Inflammatory macrophage (primary cell): ENCODE measurements around the gene CC2D1A.
A peak's percentile ranks its signal among the peaks of the same experiment; 100 is the strongest.

Experiments used
- DNase-seq, 2 donors: peaks; one replicate each; pipeline ENCODE4 v3.0.0-alpha.2; 2020 to 2022

Gene CC2D1A

DNA sequence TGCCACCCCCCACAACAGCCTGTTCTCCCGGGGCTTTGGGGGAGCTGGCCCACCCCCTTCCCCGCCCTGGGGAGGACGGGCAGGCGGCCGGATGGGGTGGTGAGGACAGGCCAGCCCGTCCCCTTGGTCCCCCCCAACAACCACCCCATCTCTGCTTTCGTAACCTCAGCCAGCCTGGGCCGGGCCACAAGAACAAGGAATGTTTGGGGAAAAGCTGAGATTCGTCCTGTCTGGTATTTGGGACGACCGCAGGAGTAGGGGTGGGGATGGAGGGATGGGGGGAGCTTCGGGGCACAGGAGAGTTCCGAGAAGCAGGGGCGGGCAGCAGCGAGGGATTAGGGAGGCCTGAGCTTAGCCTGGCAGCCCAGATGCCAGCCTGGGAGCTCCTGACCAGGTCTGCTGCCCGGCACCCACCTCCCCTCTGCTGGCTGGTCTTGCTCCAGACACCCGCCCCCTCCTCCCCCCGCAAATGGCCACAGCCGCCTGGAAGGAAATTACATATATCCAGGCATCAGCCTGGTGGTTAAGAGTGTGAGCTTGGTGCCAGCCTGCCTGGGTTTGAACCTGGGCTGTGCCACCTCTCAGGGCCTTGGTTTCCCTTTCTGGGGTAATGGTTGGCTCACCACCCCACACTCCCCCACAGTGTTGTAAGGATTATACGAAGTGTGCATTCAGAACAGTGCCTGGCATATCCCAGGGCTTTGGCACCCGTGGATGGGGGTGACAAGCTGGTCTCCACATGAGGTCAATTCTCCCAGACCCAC is 32.5 kb downstream of the CC2D1A start, which contains the start of gene PODNL1:
Gene PODNL1, minus strand, starts transcription at position 117 of the 764 bp plus-strand sequence. CDS start 236 bp downstream, outside the sequence.
- DNase-seq = no peak

DNA sequence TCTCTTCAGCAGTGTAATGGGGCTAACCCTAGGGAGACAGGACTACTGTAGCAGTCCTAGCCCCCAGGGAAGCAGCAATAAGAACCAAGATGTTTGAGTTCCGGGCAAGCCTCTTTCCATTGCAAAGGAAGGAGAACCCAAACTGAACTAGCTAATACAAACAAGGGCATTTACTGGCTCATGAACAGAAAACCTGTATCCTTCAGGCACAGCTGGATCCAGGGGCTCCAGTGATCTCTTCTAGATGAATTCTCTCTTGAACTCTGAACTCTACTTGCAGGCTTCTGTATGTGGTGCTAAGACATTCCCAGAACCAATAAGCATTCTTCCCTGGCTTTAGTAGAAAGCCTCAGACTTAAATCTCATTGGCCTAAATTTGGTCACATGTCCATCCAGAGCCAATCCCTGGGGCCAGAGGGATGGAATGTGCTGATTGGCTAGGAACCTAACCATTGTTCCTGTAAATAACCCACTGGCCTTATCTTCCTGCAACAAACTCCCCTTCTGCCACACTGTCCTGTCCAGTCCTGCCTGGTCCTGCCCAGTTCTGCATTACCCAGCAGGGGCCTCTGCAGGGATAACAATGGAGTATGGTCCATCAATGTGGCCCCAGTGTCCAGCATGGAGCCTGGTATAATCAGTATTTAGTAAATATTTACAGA is 36.2 kb downstream of the CC2D1A start:
- no peak for DNase-seq

DNA sequence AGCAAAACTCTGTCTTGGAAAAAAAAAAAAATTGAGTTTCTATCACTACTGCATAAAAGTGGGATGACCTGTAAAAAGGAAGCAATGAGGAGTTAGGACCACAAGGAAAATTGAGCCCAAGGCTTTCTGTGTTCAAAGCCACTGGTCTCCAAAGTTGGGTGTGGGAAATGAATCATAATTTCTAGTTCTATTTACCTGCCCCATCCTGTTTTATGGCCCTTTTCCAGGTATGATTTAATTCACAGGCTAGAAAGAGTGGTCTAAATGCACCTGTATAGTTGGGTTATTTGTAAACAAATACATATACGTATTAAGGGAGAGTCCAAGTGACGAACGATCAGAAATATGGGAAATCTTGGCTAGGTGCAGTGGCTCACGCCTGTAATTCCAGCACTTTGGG is 40.4 kb downstream of the CC2D1A start:
- no peak for DNase-seq

DNA sequence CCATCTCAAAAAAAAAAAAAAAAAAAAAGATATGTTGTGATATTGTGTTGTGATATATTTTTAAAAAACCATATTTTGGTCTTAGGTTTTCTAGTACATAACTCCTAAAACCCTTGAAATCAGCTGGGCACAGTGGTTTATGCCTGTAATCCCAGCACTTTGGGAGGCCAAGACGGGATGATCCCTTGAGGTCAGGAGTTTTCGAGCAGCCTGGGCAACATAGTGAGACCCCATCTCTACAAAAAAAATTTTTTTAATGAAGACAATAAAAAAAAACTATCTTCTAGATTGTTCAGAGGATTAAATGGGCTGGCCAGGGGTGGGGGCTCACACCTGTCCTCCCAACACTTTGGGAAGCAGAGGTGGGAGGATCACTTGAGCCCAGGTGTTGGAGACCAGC is 45.0 kb downstream of the CC2D1A start:
- no peak for DNase-seq

DNA sequence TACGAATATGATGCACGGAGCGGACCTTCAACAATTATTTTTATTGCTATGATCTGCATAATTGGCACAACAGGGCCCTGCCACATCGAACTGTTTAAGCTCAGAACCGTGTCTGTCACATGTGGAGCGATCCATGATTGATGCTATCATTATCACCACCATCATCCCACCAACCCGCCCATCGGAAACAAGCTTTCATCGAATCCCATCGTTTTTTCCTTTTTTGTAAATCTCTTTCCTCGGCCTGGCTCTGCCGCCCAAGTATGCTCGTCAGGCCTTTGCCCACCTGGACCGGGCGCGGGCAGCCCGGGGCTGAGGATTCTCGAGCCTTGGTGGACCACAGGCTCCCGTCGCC is 45.8 kb downstream of the CC2D1A start:
- no peak for DNase-seq

DNA sequence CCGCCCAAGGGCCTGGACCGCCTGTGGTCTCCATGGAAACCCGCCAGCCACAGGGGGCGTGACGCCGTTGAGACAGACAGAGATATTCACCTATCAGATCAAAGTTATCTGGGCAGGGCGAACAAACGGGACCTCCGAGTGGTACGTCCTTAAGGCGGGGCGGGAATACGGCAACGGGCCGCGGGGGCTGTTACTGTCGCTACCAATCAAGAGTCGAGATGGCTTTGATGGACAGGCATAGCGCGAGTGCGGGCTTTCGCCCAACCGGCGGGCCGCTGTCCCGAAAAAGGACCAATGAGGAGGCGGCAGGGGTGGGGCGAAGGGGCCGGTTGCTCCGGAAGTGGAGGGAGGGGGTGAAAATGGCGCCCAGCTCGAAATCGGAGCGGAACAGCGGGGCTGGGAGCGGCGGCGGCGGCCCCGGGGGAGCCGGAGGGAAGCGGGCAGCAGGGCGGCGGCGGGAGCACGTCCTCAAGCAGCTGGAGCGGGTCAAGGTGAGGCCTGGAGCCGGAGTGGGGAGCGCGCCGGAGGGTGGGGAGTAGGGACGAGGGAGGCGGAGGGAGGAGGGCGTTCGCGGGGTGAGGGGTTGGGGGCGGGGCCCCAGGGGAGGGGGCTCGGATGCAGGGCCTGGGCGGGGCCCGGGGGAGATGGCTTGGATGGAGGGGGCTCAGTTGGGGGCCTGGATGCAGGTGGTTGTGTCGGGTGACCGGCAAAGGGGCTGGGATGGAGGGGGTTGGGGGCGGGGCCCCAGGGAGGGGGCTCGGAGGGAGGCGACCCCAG is 46.3 kb downstream of the CC2D1A start, which contains the start of gene DCAF15:
Gene DCAF15, plus strand, starts transcription at position 356 of the 777 bp plus-strand sequence. Its CDS starts 4 bp downstream, at position 360.
- peak; percentile 100 for DNase-seq

DNA sequence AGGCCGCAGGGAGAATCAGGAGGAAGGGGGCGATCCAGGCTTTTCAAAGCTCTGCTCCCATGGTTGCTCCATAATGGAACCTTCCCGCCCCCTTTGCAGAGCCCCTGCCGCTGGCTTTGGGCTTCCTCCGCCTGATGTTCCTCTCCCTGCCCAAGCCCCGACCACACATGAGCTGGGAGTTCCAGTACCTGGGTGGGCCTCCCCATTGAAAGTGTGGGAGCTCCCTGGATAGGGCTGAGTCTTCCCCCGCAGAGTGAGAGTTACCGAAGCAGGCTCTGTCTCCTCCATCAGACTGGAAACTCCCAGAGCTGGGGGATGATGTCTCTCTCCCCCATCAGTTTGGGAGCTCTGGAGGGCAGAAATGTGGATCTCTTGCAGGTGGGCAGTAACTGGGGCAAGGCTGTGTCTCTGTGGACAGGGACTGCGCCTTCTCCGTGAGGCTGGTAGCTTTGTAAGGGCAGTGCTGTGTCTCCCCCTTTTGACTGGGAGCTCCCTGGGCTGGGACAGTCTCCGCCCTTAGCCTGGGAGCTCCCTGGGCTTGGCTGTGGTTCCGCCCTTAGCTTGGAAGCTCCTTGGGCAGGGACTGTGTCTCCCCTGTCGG is 47.0 kb downstream of the CC2D1A start:
- DNase-seq = peak; percentile 34 to 45

DNA sequence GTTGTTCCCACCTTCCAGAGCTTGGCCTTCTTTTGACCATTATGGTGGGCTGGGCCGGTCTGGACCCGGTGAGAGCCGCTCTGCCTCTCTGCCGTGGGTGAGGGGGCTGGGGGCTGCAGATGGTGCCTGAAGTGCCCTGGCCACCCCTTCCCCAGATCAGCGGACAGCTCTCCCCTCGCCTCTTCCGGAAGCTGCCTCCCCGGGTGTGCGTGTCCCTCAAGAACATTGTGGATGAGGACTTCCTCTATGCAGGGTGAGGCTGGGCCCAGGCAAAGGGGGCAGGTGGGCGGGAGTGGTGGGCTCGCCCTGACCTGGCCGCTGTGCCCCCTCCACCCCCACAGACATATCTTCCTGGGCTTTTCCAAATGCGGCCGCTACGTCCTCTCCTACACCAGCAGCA is 48.2 kb downstream of the CC2D1A start:
- no peak for DNase-seq

DNA sequence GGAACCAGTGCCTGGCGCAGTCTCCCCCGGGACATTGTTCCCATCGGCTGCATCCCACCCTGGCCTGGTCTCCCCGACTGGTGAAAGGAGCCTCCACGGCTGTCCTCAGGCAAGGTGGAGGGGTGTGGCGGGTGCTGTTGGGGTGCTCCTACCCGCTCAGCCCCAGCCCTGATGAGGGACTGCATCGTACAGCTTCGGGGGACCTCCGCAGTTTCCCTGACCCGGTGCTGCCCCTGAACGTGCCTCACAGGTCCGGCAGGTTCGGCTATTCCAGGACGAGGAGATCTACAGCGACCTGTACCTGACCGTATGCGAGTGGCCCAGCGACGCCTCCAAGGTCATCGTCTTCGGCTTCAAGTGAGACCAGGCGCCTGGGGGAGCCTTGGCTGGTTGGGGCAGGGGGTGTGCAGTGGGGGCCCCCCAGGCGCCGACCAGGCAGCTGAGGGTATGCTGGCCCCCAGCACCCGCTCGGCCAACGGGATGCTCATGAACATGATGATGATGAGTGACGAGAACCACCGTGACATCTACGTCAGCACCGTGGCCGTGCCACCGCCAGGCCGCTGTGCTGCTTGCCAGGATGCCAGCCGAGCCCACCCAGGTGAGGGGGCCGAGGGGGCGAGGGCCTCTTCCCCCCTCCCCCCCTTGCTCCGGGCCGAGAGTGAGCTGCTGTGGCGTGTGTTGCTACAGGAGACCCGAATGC is 49.8 kb downstream of the CC2D1A start:
- no peak for DNase-seq

DNA sequence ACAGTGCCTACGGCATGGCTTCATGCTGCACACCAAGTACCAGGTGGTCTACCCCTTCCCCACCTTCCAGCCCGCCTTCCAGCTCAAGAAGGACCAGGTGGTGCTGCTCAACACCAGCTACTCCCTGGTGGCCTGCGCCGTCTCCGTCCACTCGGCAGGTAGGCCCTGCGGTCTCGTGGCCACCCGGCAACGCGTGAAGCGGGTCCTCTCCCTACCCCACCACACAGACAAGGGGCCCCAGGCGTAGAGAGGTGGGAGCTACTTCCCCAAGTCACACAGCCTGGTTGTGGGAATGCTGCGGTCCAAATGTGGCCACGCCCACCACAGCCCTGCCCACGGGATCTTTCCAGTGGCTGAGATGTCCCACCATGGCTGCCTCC is 50.4 kb downstream of the CC2D1A start:
- no peak for DNase-seq

DNA sequence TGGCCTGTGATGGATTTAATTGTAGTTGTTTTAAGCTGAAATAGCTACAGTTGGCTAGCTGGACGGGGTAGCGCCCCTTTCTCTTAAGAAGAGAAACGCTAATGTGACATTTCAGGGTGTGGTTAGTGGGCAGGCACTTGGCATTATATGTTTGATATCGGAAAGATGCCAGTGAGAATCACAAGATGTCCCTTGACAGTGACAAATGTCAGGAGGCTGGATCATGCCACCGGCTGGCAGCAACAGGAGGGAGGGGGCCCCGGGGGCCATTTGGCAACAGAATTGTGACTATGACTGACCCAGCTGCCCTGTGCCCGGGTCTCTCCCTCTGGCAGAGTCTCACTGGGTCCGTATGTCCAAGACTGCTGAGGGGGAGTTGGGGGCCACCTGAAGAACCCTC is 51.0 kb downstream of the CC2D1A start:
- DNase-seq = no peak

DNA sequence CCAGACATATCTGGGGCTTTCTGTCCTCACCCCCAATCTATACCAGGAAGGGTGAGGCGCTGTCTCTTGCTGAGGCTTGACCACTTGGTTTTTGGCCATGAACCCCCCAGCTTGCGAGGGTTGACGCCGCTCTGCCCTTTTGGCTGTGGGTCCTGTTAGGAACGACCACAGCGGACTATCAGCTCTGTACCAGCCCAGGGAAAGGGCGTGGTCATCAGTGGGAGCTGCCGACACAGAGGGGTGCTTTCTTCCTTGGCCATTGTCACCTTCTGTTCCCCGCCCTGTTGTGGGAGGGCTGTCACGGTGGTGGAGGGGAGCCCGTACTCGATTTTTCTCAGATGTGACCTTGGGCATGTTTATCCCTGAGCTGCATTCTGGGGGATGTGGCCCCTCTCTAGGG is 52.0 kb downstream of the CC2D1A start:
- DNase-seq = no peak

DNA sequence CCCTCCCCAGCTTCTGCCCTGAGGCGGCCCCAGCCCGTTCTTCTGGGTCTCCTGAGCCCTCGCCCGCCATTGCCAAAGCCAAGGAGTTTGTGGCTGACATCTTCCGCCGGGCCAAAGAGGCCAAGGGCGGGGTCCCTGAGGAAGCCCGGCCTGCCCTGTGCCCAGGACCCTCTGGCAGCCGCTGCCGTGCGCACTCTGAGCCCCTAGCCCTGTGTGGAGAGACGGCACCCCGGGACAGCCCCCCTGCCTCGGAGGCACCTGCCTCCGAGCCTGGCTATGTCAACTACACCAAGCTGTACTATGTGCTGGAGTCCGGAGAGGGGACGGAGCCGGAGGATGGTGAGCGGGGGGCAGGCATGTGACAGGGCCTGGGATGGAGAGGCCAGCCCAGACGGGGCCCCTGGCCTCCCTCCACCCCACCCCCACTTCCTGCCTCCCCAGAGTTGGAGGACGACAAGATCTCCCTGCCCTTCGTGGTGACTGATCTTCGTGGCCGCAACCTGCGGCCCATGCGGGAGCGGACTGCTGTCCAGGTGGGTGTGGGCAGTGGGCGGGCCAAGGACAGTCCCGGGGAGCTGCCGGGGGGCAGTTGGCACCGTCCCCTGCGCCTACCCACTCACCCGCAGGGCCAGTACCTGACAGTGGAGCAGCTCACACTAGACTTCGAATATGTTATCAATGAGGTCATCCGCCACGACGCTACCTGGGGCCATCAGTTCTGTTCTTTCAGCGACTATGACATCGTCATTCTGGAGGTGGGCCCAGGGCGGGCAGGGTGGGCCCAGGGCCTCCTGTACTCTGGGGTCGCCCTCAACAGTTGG is 53.4 kb downstream of the CC2D1A start:
- no peak for DNase-seq

DNA sequence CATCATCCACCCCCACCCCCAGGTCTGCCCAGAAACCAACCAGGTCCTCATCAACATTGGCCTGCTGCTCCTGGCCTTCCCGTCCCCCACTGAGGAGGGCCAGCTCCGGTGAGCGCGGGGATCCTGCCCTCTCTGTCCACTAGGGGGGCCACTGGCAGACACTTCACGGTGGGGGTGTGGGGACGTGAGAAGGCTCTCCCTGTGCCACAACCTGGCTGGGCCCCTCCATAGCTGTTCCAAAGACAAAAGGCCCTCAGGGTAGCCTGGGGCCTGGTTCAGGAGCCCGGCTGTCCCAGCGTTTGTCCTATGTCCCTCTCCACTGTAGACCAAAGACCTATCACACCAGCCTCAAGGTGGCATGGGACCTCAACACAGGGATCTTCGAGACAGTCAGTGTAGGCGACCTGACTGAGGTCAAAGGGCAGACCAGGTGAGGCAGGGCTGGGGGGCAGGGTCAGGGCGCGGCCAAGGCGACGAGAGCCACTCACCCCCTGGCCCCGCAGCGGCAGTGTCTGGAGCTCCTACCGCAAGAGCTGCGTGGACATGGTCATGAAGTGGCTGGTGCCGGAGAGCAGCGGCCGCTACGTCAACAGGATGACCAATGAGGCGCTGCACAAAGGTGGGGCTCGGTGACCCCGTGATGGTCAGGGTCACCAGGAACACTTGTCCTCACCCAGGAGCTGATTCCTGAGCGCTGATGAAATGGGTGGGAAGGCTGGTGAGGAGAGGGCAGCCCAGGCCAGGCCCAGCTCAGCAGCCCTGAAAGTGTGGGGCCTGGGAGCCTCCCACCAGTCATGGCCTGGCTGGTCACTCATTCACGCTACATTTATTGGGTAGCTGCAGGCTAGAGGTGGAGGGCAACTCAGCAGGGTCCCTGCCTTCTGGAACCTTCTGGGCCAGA is 54.2 kb downstream of the CC2D1A start:
- DNase-seq = no peak

DNA sequence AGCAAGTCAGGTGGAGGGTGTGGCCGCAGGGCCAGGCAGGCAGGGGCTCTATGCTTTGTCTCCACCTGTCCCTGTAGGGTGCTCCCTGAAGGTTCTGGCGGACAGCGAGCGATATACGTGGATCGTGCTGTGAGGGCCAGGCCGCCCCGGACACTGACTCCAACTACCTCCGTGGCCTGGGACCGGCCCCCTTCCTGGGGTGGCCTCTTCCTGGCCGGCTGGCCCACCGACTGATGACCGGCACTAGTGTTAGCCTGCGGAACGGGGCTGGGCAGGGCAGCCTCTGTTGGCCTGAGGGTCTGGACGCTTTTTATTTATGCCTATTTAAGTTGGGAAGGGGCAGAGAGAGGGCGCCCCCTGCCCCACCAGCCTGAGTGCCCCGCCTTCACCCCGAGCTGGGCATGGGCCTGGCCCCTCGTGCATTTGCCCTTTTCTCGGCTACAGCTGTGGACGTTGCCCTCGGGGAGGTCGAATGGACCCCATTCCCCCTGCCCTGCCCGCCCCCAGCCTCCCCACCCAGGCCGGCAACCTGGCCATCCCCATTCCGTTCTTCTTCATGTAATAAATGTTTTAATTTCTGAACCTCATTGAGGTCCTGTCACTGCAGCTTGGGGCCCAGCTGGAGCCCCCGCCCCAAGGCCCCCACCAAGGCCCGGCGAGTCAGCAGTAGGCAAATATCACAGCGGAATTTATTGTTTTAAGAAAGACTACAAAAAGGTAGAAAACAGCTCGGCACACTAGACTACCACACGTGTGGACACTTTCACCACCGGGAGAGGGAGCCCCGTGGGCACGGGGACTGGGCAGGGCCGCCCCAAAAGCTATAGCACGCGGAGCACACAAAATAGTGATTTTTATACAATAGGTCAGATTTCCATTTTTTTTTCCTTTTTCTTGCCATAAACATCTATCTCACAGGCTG is 55.1 kb downstream of the CC2D1A start:
- no peak for DNase-seq

DNA sequence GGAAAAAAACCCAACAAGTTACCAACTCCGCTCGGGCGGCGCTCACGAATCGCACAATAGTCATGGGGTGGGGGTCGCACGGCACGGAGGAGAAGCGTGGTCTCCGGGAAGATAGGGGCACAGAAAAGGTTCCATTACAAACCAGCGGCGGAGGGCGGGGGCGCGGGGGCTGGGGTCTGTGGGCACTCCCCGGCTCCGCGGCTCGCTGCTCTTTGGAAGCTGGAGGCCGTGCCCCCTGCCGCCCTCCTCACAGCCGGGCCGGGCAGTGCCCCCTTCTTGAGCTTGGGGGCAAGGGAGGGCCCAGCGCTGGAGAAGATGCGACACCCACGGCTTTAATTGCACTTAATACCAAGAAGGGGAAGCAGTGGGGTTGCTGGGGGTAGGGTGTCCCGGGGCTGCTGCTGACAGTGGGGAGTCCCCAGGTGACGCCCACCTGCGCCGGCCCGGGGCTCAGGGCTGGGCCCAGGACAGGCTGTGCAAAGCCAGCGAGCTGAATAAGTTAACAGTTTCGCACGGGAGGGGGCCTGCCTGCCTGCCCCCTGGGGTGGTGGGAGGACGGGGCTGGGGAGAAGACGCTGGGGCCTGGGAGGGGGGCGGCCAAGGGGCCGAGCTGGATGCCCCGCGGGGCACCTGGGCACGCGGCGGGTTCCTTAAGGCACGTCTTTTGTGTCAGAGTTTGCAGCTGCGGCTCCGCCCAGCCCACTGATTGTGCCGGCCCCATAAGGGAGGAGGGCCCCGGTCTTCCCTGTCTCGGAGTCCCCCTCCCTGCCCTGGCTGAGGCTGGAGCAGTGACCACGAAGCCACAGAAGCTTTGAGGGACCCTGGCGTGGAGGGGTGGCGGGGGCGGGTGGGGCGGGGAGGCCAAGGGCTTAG is 56.1 kb downstream of the CC2D1A start:
- DNase-seq = no peak

DNA sequence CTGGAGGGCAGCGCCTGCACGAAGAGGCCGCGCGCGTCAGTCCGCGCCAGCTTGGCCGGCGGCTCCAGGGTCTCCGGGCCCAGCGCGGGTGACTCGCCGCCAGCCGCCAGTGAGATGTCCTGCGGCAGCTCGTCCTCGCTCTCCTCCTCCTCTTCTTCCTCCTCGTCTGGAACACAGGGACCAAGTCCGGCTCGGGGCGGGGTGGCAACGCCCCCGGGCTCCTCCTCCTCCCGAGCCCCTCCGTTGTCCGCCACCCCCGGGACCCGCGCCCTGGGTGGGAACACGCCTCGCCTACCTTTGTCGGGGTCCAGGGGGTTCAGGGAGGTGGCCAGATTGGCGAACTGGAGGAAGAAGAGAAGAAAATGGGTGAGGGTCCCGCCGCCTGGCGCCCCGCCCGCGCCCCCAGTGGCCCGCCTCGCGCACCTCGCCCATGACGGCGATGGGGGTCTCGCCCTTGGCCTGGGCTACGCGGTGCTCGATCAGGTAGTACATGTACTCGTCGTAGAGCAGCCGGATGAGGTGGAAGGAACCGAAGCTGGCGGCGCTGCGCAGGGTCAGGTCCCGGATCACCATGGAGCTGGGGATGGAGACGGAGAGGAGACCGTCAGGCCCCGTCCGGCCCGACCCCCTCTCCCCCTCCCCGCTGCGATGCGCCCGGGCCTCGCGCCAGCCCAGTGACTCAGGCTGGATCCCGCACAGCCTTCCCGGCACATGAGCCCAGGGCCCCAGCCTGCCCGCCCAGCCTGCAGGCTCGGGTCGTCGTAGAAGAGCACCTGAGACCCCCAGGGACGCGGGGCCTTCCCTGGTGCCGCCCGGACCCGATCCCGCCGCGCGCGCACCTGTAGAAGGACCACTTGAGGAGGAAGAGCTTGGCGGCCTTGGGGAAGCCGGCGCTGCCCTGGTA is 57.0 kb downstream of the CC2D1A start:
- DNase-seq = no peak
